Endothelial cell of umbilical vein (primary cell): ENCODE results near the gene PIP4K2C. TPM values are rescaled to one million over a fixed set of nuclear protein-coding genes. Genes with fewer than 3 reads are reported as not detected.

Source experiments
- BruUV-seq: library from RNA; stranded (reverse); fragments of 400-500 nt; replicated peaks from 2 replicates; lab custom pipeline; 2021; lab: Mats Ljungman, UMichigan
- CTCF ChIA-PET: fragments of 300-600, 350-600 bp; sonication (Branson Sonifier 250); formaldehyde crosslinking; loops from one replicate; lab custom pipeline; 2021; ENCODE audit warnings: antibody characterized with exemption, inconsistent platforms; lab: Charles Lee
- POLR2A ChIA-PET: fragments of 300-600, 350-600 bp; sonication (Branson Sonifier 250); formaldehyde crosslinking; loops from one replicate; lab custom pipeline; 2021; ENCODE audit warnings: antibody characterized with exemption, inconsistent platforms; lab: Charles Lee
- DNase-seq: peaks from one replicate; pipeline ENCODE4 v3.0.0-alpha.2; 2011; ENCODE audit warnings: low read depth, low spot score
- FAIRE-seq: peaks from 2 replicates; lab custom pipeline; 2011; peaks lifted over from hg19 to GRCh38; lab: Jason Lieb, UNC
- H2AFZ ChIP-seq: 2 replicates; pipeline ENCODE4 v1.6.0; 2012; ENCODE audit warnings: low read depth, low read length, control low read depth, inconsistent platforms
- H3K27ac ChIP-seq: 2 replicates; pipeline ENCODE4 v1.5.1; 2011; ENCODE audit warnings: low read depth, mild to moderate bottlenecking, control low read depth, low read length, moderate library complexity; ENCODE audit not compliant: insufficient read depth
- H3K27me3 ChIP-seq, 2 experiments: 2 replicates each; pipeline versions ENCODE4 v1.6.0 to v1.6.1; 2011; ENCODE audit warnings: low read length in 2 of 2, mixed read lengths in 1 of 2; ENCODE audit not compliant: control insufficient read depth in 2 of 2, insufficient read depth in 2 of 2
- H3K36me3 ChIP-seq, 2 experiments: 2 replicates in 1 of 2; 3 replicates in 1 of 2; pipeline ENCODE4 v1.5.1; 2011; ENCODE audit warnings: low read length in 2 of 2, mild to moderate bottlenecking in 1 of 2, moderate library complexity in 1 of 2; ENCODE audit not compliant: control insufficient read depth in 2 of 2, insufficient read depth in 2 of 2; ENCODE audit errors: extremely low read depth in 1 of 2
- H3K4me1 ChIP-seq: 3 replicates; pipeline ENCODE4 v1.5.1; 2011; ENCODE audit warnings: mild to moderate bottlenecking, low read length; ENCODE audit not compliant: control insufficient read depth, insufficient read depth; ENCODE audit errors: extremely low read depth
- H3K4me2 ChIP-seq: 2 replicates; pipeline ENCODE4 v1.6.1; 2011; ENCODE audit warnings: low read length, control low read depth, mixed read lengths; ENCODE audit not compliant: insufficient read depth
- H3K4me3 ChIP-seq, 3 experiments: fragments of 200-600 bp in 1 of 3; sonication (generic), shearing (Covaris generic) in 1 of 3; replicated peaks in 1 of 3; 2 replicates each; pipeline ENCODE4 v1.5.1; 2011 to 2016; ENCODE audit warnings: control low read depth in 3 of 3, low read length in 3 of 3, mild to moderate bottlenecking in 2 of 3, inconsistent platforms in 1 of 3, low read depth in 1 of 3, moderate library complexity in 1 of 3; ENCODE audit not compliant: insufficient read depth in 1 of 3
- H3K79me2 ChIP-seq: 2 replicates; pipeline ENCODE4 v1.6.0; 2012; ENCODE audit warnings: low read length, inconsistent platforms; ENCODE audit not compliant: control insufficient read depth, insufficient read depth
- H3K9ac ChIP-seq: replicated peaks from 2 replicates; pipeline ENCODE3; 2011; ENCODE audit warnings: low read length, control low read depth; ENCODE audit not compliant: insufficient read depth; ENCODE audit errors: extremely low read depth
- H3K9me1 ChIP-seq: replicated peaks from 3 replicates; pipeline ENCODE4 v1.6.0; 2011; ENCODE audit warnings: mild to moderate bottlenecking, low read length; ENCODE audit not compliant: control insufficient read depth, insufficient read depth; ENCODE audit errors: extremely low read depth
- H3K9me3 ChIP-seq: replicated peaks from 2 replicates; pipeline ENCODE4 v1.5.1; 2012; ENCODE audit warnings: low read length, inconsistent platforms; ENCODE audit not compliant: control insufficient read depth, insufficient read depth
- H4K20me1 ChIP-seq: replicated peaks from 2 replicates; pipeline ENCODE3; 2011; ENCODE audit warnings: mild to moderate bottlenecking, low read length; ENCODE audit not compliant: control insufficient read depth, insufficient read depth; ENCODE audit errors: extremely low read depth
- CTCF ChIP-seq, 2 donors: IDR thresholded peaks; 1 replicate in 1 of 2; 2 replicates in 1 of 2; pipeline ENCODE4 v1.5.1; 2011; ENCODE audit warnings: low read length in 2 of 2, mild to moderate bottlenecking in 2 of 2, moderate library complexity in 2 of 2, control low read depth in 1 of 2, inconsistent platforms in 1 of 2, low read depth in 1 of 2; ENCODE audit not compliant: insufficient read depth in 1 of 2; ENCODE audit errors: extremely low read depth in 1 of 2
- EZH2 ChIP-seq: IDR thresholded peaks from 2 replicates; pipeline ENCODE4 v1.6.1; 2012; ENCODE audit warnings: borderline replicate concordance, low read depth, mild to moderate bottlenecking, moderate library complexity, low read length, inconsistent platforms; ENCODE audit not compliant: severe bottlenecking
- FOS ChIP-seq: IDR thresholded peaks from 2 replicates; pipeline ENCODE4 v1.6.1; 2011; ENCODE audit warnings: mild to moderate bottlenecking, low read length, moderate library complexity, borderline replicate concordance; ENCODE audit not compliant: insufficient read depth
- GATA2 ChIP-seq: IDR thresholded peaks from 2 replicates; pipeline ENCODE4 v1.7.0; 2011; ENCODE audit warnings: low read depth, mild to moderate bottlenecking, moderate library complexity, mixed read lengths, low read length; ENCODE audit not compliant: insufficient read length, insufficient read depth
- JUN ChIP-seq: IDR thresholded peaks from 2 replicates; pipeline ENCODE4 v1.6.1; 2011; ENCODE audit warnings: borderline replicate concordance, low read depth; ENCODE audit not compliant: insufficient read length, insufficient read depth
- MAX ChIP-seq: IDR thresholded peaks from 2 replicates; pipeline ENCODE4 v1.6.1; 2011; ENCODE audit not compliant: insufficient read depth, insufficient read length
- MYC ChIP-seq: IDR thresholded peaks from one replicate; pipeline ENCODE4 v1.6.1; 2011; ENCODE audit warnings: mild to moderate bottlenecking, low read depth, low read length
- POLR2A ChIP-seq: IDR thresholded peaks from 2 replicates; pipeline ENCODE4 v1.6.1; 2012; ENCODE audit warnings: low read depth, mild to moderate bottlenecking, control low read depth, low read length
- POLR2AphosphoS5 ChIP-seq: IDR thresholded peaks from 2 replicates; pipeline ENCODE4 v1.6.1; 2012; ENCODE audit warnings: low read depth, mild to moderate bottlenecking, control low read depth, low read length, moderate library complexity; ENCODE audit not compliant: insufficient read depth
- dilution Hi-C: fragments of 300-500 bp; cut with MboI; formaldehyde crosslinking; loops from one replicate; pipeline ENCODE4 v1.15.0; 2019; ENCODE audit warnings: low sequenced_read_pairs; ENCODE audit not compliant: extremely low pct_ligation_motif_present
- intact Hi-C: fragments of 100-400 bp; cut with micrococcal nuclease; formaldehyde crosslinking; loops from one replicate; pipeline ENCODE4 v1.10.0; 2022
- polyA plus RNA-seq, 4 experiments: library from polyadenylated mRNA; depleted of rRNA in 3 of 4; stranded (reverse) in 3 of 4; unstranded in 1 of 4; fragments of >200 nt; gene quantifications; 2 replicates each; pipeline versions ENCODE4 v1.2.1 to v1.2.3, GENCODE V29; 2011 to 2012; ENCODE audit warnings: missing spikeins in 1 of 4
- total RNA-seq: library from RNA; stranded (reverse); gene quantifications from 2 replicates; pipeline ENCODE4 v1.2.3, GENCODE V29; 2021

Gene PIP4K2C
- total and polyA plus RNA-seq, 2 donors (not counting 3 experiments of a cell fraction or from before 2014, with no cell fraction given), result 10.5 to 11.5 TPM

- no TSS peak for BruUV-seq
- Histone ChIP-seq H3K36me3 (no peaks in the 10 kb centered on the region), H4K20me1 (no peaks in the 10 kb centered on the region), H3K4me2 (no peak overlapping the region), H3K9me1 (no peaks in the 10 kb centered on the region), H2AFZ (no peak overlapping the region), H3K9me3 (no peaks in the 10 kb centered on the region), H3K4me1 (no peaks in the 10 kb centered on the region), H3K27me3 (peaks cover 14 to 17% of the 10 kb centered on the region in 2 experiments), H3K79me2 (no peaks in the 10 kb centered on the region), H3K27ac (no peak overlapping the region), H3K4me3 (no peak overlapping the region), H3K9ac (no peak overlapping the region)
- FAIRE-seq (no peak), DNase-seq (no peak)
- ChIA-PET CTCF (interaction anchor here (1.2 kb wide), 1 partner anchor 14 kb away, joined by 3 read pairs; no protein-coding TSS in a partner anchor), POLR2A (no interaction called here)
- no peak for TF ChIP-seq CTCF (IDR thresholded peaks at IDR 0.05; ENCODE audit: extremely low read depth in 1 of 2, insufficient read depth in 1 of 2, low read depth in 1 of 2, low read length in 2 of 2)
- no peak for TF ChIP-seq POLR2A
- no peak for TF ChIP-seq JUN
- no peak for TF ChIP-seq GATA2
- TF ChIP-seq MAX, result no peak
- no peak for TF ChIP-seq EZH2
- TF ChIP-seq FOS, result no peak
- no peak for TF ChIP-seq POLR2AphosphoS5
- no peak for TF ChIP-seq MYC
- dilution Hi-C loops, result no loop called here
- intact Hi-C loops, result no loop called here
Measured at GRCh38 chr12:57640175-57641042, 49.4 kb downstream of the PIP4K2C start.
